Parathyroid adenoma (tissue), 2 donors: ENCODE data around the gene FAM110C.
"Not testable (repeated sequence)": the region's sequence is repeated elsewhere in the genome, so short reads cannot be mapped to it uniquely, and the experiment has no call there.

Source experiments
- H2AFZ ChIP-seq: fragments of 300-600 bp; sonication (generic); one replicate; pipeline ENCODE4 v1.7.0; 2017; ENCODE audit warnings: antibody characterized with exemption, mild to moderate bottlenecking
- H3K27ac ChIP-seq: fragments of 300-600 bp; sonication (generic); one replicate; pipeline ENCODE4 v1.7.0; 2017
- H3K27me3 ChIP-seq: fragments of 300-600 bp; sonication (generic); one replicate; pipeline ENCODE4 v1.7.0; 2017; ENCODE audit warnings: low read length; ENCODE audit not compliant: control insufficient read depth, insufficient read depth
- H3K36me3 ChIP-seq: fragments of 300-600 bp; sonication (generic); one replicate; pipeline ENCODE4 v1.7.0; 2017; ENCODE audit warnings: low read length; ENCODE audit not compliant: control insufficient read depth, insufficient read depth
- H3K4me1 ChIP-seq: fragments of 300-600 bp; sonication (generic); one replicate; pipeline ENCODE4 v1.7.0; 2017; ENCODE audit warnings: control low read depth
- H3K4me2 ChIP-seq: fragments of 300-600 bp; sonication (generic); one replicate; pipeline ENCODE4 v1.7.0; 2017; ENCODE audit warnings: low read length
- H3K4me3 ChIP-seq: fragments of 300-600 bp; sonication (generic); one replicate; pipeline ENCODE4 v1.7.0; 2017; ENCODE audit warnings: low read depth, low read length
- H3K79me2 ChIP-seq: fragments of 300-600 bp; sonication (generic); one replicate; pipeline ENCODE4 v1.7.0; 2017; ENCODE audit warnings: control low read depth
- H3K9ac ChIP-seq: fragments of 300-600 bp; sonication (generic); one replicate; pipeline ENCODE4 v1.7.0; 2017; ENCODE audit warnings: mild to moderate bottlenecking
- H3K9me3 ChIP-seq: fragments of 300-600 bp; sonication (generic); one replicate; pipeline ENCODE4 v1.7.0; 2017; ENCODE audit warnings: low read length; ENCODE audit not compliant: control insufficient read depth
- CTCF ChIP-seq: fragments of 300-600 bp; sonication (generic); IDR thresholded peaks from one replicate; pipeline ENCODE4 v1.7.0; 2017; ENCODE audit warnings: antibody characterized with exemption, mild to moderate bottlenecking
- donor health status: primary hyperparathyroidism.

Gene FAM110C

DNA sequence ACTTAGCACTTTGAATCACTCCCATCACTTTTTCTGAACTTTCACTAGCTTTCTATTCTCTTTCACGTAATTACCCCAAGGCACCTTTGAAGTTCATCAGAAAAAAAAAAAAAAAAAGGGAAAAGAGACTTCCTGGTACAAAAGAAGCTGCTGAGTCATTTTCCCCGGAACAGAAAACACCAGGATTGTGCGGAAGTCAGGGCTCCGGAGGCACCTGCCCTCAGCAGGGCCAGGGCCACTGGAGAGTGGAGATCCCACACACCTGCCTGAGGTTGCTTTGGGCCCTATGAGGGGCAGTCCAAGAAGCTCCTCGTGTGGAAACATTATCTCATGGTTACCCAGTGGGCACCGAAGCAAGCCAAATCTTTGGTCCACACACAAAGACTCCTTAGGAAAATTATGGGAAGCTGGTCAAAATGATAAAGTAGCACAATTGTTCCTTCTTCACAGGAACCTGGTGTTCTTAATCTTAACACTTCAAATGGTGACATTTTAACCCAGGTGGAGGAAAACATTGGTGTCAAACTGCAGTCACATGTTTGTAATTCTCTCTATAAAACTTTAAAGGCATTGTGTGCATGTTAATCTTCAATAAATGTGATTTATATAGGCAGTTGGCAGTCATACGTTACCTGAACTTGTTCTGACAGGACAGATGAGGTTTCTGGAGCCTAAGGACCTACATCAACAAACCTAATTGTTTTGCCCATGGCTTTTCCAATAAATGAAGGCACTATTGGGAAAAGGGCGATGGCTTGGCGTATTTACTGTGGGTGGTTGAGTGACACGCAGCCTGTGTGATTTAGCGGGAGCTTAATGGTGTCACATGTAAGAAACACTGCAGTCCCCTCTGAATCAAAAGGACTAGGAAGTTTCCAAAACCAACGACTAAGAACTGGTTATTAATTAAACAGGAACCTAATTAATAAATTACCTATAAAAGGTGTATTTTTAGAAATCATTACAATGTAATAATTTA is 23.4 kb upstream of the FAM110C start:
- Histone ChIP-seq H3K4me2 (no peak overlapping the region), H3K79me2 (no peaks in the 10 kb centered on the region), H3K4me3 (no peak overlapping the region), H3K27ac (no peak overlapping the region), H3K27me3 (no peaks in the 10 kb centered on the region), H3K9me3 (no peaks in the 10 kb centered on the region), H3K9ac (no peak overlapping the region), H3K4me1 (no peaks in the 10 kb centered on the region), H3K36me3 (no peaks in the 10 kb centered on the region), H2AFZ (no peak overlapping the region)
- TF ChIP-seq CTCF, result no peak

DNA sequence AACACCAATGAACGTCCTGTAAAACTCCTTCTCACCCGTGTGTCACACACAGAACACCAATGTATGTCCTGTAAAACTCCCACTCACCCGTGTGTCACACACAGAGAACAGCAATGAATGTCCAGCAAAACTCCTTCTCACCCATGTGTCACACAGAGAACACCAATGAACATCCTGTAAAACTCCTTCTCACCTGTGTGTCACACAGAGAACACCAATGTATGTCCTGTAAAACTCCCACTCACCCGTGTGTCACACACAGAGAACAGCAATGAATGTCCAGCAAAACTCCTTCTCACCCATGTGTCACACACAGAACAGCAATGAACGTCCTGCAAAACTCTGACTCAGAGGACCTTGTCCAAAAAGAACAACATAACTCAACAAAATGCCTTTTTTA is 22.3 kb upstream of the FAM110C start:
- not testable (repeated sequence) for H3K79me2 ChIP-seq, H3K27me3 ChIP-seq, H3K27ac ChIP-seq, H3K4me2 ChIP-seq, H3K9me3 ChIP-seq, H2AFZ ChIP-seq, H3K4me3 ChIP-seq, H3K36me3 ChIP-seq, H3K4me1 ChIP-seq, H3K9ac ChIP-seq

DNA sequence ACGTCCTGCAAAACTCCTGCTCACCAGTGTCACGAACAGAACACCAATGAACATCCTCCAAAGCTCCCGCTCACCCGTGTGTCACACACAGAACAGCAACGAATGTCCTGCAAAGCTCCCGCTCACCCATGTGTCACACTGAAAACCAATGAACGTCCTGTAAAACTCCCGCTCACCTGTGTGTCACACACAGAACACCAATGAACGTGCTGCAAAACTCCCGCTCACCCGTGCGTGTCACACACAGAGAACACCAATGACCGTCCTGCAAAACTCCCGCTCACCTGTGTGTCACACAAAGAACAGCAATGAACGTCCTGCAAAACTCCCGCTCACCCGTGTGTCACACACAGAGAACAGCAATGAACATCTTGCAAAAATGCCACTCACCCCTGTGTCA is 20.5 kb upstream of the FAM110C start:
- Histone ChIP-seq H2AFZ (no peak overlapping the region), H3K9ac (no peak overlapping the region), H3K4me1 (no peaks in the 10 kb centered on the region), H3K9me3 (no peaks in the 10 kb centered on the region), H3K27me3 (no peaks in the 10 kb centered on the region), H3K36me3 (no peaks in the 10 kb centered on the region), H3K4me2 (no peak overlapping the region), H3K27ac (no peak overlapping the region), H3K4me3 (no peak overlapping the region), H3K79me2 (no peaks in the 10 kb centered on the region)
- TF ChIP-seq CTCF, result no peak

DNA sequence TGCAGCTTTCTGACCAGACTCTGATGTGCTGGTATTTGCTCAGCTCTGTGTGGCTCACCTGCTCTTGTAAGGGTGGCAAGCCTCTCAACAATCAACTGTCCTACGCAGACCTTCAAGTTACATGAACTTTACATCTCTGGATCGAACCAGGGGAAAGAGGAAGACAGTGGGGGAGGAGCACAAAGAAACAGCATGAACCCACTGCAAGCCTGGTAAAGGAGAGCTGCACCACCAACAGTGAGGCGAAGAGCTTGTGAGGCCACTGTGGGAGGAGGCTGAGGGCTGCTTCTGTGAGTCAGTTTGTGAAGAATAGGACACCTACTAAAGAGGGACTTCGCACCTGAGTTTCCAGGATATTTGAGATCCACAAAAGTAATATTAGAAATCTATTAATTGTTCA is 18.8 kb upstream of the FAM110C start:
- Histone ChIP-seq H3K9me3 (no peaks in the 10 kb centered on the region), H3K4me1 (no peaks in the 10 kb centered on the region), H2AFZ (no peak overlapping the region), H3K36me3 (no peaks in the 10 kb centered on the region), H3K4me2 (no peak overlapping the region), H3K27me3 (no peaks in the 10 kb centered on the region), H3K79me2 (no peaks in the 10 kb centered on the region), H3K27ac (no peak overlapping the region), H3K9ac (no peak overlapping the region), H3K4me3 (no peak overlapping the region)
- no peak for TF ChIP-seq CTCF

GRCh38 chr2:55587-56448 is 9.5 kb upstream of the FAM110C start:
- Histone ChIP-seq H3K9me3 (no peaks in the 10 kb centered on the region), H3K9ac (no peak overlapping the region), H2AFZ (no peak overlapping the region), H3K36me3 (no peaks in the 10 kb centered on the region), H3K27ac (no peak overlapping the region), H3K4me3 (no peak overlapping the region), H3K4me2 (no peak overlapping the region), H3K79me2 (no peaks in the 10 kb centered on the region), H3K4me1 (no peaks in the 10 kb centered on the region), H3K27me3 (no peaks in the 10 kb centered on the region)
- TF ChIP-seq CTCF, result no peak
